HUES6 (cell line): ENCODE data around the gene RABGAP1.

Experiments used
- H3K27ac ChIP-seq: 2 replicates; pipeline ENCODE4 v1.7.0; 2013; ENCODE audit warnings: low read depth, mild to moderate bottlenecking, low read length, inconsistent platforms
- H3K27me3 ChIP-seq: 2 replicates; pipeline ENCODE4 v1.6.1; 2013; ENCODE audit warnings: low read length; ENCODE audit not compliant: control insufficient read depth, insufficient read depth
- H3K36me3 ChIP-seq: 2 replicates; pipeline ENCODE4 v1.6.1; 2013; ENCODE audit warnings: low read length; ENCODE audit not compliant: control insufficient read depth, insufficient read depth
- H3K4me1 ChIP-seq: 2 replicates; pipeline ENCODE4 v1.6.1; 2013; ENCODE audit warnings: low read length; ENCODE audit not compliant: control insufficient read depth, insufficient read depth
- H3K4me3 ChIP-seq: 2 replicates; pipeline ENCODE4 v1.5.1; 2013; ENCODE audit warnings: low read depth, low read length
- H3K9ac ChIP-seq: one replicate; pipeline ENCODE4 v1.6.1; 2013; ENCODE audit warnings: mild to moderate bottlenecking, low read length
- H3K9me3 ChIP-seq: 2 replicates; pipeline ENCODE4 v1.6.1; 2013; ENCODE audit warnings: low read depth, low read length; ENCODE audit not compliant: control insufficient read depth, insufficient read depth

RABGAP1 gene

GRCh38 chr9:122988141-122988540 lies 47.3 kb downstream of the RABGAP1 start:
- H3K9me3 ChIP-seq = no peaks in the 10 kb centered on the region
- peaks cover 63% of the 10 kb centered on the region for H3K36me3 ChIP-seq
- no peak overlapping the region for H3K9ac ChIP-seq
- no peak overlapping the region for H3K4me3 ChIP-seq
- no peak overlapping the region for H3K27ac ChIP-seq
- no peaks in the 10 kb centered on the region for H3K4me1 ChIP-seq
- no peaks in the 10 kb centered on the region for H3K27me3 ChIP-seq

DNA sequence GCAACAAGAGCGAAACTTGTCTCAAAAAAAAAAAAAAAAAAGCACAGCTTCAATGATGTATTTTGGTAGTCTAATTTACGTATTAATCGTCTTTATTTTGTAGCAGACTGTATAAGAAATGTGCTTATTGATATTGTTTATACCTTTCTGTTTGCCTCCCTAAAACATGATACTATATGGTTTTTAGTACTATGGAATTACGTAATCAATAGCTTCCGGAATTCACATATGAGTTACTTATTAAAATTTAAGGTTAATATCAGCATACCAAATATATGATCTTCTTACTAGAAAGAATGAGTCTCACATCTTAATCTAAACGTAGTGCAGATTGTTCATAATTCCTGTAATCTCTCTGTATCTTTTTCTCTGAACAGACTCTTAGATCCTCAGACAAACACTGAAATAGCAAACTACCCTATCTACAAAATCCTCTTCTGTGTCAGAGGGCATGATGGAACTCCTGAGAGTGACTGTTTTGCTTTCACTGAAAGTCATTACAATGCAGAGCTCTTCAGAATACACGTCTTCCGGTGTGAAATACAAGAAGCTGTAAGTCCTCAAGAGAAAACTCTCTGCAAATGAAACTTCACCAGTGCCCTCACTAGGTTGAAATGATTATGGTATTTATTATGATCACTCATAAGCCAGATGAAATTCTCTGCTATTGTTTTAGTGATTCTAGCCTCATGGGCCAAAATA lies 48.3 kb downstream of the RABGAP1 start:
- Histone ChIP-seq H3K36me3 (peaks cover 64% of the 10 kb centered on the region), H3K27ac (no peak overlapping the region)

DNA sequence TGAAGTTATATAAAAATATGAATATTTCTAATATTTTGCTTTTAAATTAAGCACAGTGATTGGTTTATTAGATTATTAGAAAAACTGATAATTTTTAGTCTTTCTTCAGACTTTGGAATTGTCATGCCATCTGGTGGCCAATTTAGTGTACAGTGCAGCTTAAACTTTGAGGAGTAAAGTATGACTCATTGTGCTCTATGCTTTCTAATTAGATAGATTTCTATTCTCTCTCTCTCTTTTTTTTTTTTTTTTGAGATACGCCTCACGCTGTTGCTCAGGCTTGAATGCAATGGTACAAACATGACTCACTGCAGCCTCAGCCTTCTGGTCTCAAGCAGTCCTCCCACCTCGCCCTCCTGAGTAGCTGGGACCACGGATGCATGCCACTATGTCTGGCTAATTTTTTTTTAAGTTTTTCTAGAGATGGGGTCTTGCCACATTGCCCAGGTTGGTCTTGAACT lies 50.6 kb downstream of the RABGAP1 start:
- Histone ChIP-seq H3K4me1 (no peaks in the 10 kb centered on the region), H3K27me3 (no peaks in the 10 kb centered on the region), H3K9me3 (no peaks in the 10 kb centered on the region), H3K36me3 (peaks cover 49% of the 10 kb centered on the region), H3K4me3 (no peak overlapping the region), H3K9ac (no peak overlapping the region), H3K27ac (no peak overlapping the region)

More for the DNA sequence above, 48.3 kb downstream of the RABGAP1 start:
- H3K27me3 ChIP-seq = no peaks in the 10 kb centered on the region
- no peaks in the 10 kb centered on the region for H3K9me3 ChIP-seq
- H3K4me1 ChIP-seq = no peaks in the 10 kb centered on the region
- no peak overlapping the region for H3K4me3 ChIP-seq
- H3K9ac ChIP-seq = no peak overlapping the region

DNA sequence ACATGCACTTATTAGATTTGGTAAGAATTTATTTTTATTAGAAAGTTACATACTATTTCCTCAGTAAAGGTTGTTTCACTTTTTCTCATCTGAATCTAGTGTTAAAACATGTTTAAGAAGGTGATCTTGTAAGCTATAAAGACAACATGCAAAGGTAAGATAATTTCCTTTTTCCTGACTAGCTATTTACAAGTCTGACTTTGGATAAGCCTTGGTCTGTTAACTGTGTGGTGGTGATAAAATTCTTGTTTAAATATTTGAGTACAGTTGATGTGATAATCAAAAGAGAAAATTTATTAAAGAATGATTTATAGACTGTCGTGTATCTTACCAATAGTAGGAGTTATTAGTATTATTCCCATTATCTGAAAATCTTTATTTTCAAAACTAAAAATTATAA lies 55.8 kb downstream of the RABGAP1 start:
- H3K4me1 ChIP-seq = peaks cover 12% of the 10 kb centered on the region
- no peak overlapping the region for H3K27ac ChIP-seq
- H3K27me3 ChIP-seq = no peaks in the 10 kb centered on the region
- H3K4me3 ChIP-seq = no peak overlapping the region
- H3K9me3 ChIP-seq = no peaks in the 10 kb centered on the region
- H3K9ac ChIP-seq = no peak overlapping the region
- peaks cover 36% of the 10 kb centered on the region for H3K36me3 ChIP-seq

GRCh38 chr9:122998448-122998847 lies 57.6 kb downstream of the RABGAP1 start:
- Histone ChIP-seq H3K9ac (no peak overlapping the region), H3K4me3 (no peak overlapping the region), H3K27ac (no peak overlapping the region), H3K36me3 (peaks cover 38% of the 10 kb centered on the region), H3K4me1 (peaks cover 12% of the 10 kb centered on the region), H3K27me3 (no peaks in the 10 kb centered on the region), H3K9me3 (no peaks in the 10 kb centered on the region)

DNA sequence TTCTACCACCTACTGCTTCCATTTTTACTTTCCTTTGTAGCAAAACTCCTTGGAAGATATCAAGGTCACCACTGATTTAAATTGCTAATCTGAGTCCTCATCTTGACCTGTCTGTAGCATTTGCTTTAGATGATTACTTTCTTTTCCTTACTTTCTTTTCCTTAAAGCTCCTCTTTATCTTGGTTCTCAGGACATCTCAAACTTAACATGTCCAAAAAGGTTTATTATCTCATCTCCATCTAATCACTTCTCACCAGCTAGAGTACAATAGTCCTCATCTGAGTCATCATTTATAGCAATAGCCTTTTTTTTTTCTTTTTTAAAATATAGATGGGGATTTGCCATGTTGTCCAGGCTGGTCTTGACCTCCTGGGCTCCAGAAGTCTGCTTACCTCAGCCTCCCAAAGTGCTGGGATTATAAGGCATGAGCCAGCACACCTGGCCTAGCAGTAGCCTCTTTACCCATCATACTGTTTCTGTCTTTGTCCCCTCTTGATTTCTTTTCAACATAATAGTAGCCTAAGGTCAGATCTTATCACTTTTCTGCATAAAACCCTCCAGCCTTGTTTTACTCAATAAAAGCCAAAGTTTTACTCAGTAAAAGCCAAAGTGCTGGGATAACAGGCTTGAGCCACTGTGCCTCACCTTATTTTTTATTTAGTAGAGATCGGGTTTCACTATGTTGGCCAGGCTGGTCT lies 59.7 kb downstream of the RABGAP1 start:
- Histone ChIP-seq H3K36me3 (peaks cover 42% of the 10 kb centered on the region), H3K9ac (no peak overlapping the region), H3K4me3 (no peak overlapping the region), H3K9me3 (no peaks in the 10 kb centered on the region), H3K27me3 (no peaks in the 10 kb centered on the region), H3K27ac (peak overlapping the region; percentile 78), H3K4me1 (peaks cover 12% of the 10 kb centered on the region)

GRCh38 chr9:123002754-123003153 lies 61.9 kb downstream of the RABGAP1 start:
- peaks cover 12% of the 10 kb centered on the region for H3K4me1 ChIP-seq
- no peaks in the 10 kb centered on the region for H3K27me3 ChIP-seq
- no peak overlapping the region for H3K9ac ChIP-seq
- no peaks in the 10 kb centered on the region for H3K9me3 ChIP-seq
- no peak overlapping the region for H3K4me3 ChIP-seq
- peak overlapping the region; percentile 55; the same call in 1 of the 2 replicates for H3K27ac ChIP-seq
- H3K36me3 ChIP-seq = peaks cover 28% of the 10 kb centered on the region

DNA sequence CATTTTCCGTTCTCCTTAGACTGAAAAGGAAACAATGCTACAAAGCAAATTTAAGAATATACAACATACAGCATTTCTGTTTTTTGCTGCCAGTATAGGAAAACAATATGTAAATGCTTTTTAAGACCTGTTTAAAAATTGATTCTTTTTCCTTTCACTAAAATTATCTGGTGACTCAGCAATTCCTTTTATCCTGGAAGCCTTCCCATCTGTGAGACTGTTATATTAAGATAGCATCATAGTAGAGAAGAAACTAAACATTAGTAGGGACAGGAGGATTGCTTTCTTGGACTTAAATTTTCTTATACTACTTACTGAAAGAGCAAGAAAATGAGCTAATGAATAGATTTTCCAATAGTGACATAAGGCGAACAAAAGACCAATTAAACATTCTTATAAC lies 62.6 kb downstream of the RABGAP1 start:
- H3K27ac ChIP-seq = peak overlapping the region; percentile 55; the same call in 1 of the 2 replicates
- H3K9me3 ChIP-seq = no peaks in the 10 kb centered on the region
- peaks cover 12% of the 10 kb centered on the region for H3K4me1 ChIP-seq
- peaks cover 31% of the 10 kb centered on the region for H3K36me3 ChIP-seq
- no peaks in the 10 kb centered on the region for H3K27me3 ChIP-seq
- no peak overlapping the region for H3K4me3 ChIP-seq
- no peak overlapping the region for H3K9ac ChIP-seq

DNA sequence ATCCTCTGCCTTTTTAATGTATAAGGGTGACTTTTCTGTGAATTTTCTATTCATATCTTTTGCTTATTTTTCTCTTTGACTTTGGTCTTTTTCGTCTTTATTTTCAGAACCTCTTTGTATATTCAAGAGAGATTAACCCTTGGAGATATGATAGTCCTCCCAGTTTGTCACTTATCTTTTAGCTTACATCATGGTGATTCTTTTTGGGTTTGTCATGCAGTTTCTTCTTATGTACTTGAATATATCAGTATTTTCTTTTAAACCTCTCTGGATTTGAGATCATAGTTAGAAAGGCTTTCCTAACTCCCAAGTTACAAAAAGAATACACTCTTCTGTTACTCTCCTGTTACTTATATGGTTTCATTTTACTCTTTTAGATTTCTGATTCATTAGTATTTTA lies 65.1 kb downstream of the RABGAP1 start:
- Histone ChIP-seq H3K9ac (no peak overlapping the region), H3K4me3 (no peak overlapping the region), H3K27me3 (no peaks in the 10 kb centered on the region), H3K27ac (no peak overlapping the region), H3K9me3 (no peaks in the 10 kb centered on the region), H3K36me3 (peaks cover 30% of the 10 kb centered on the region), H3K4me1 (no peaks in the 10 kb centered on the region)

GRCh38 chr9:123007269-123007668 lies 66.4 kb downstream of the RABGAP1 start:
- H3K36me3 ChIP-seq = peaks cover 33% of the 10 kb centered on the region
- H3K4me1 ChIP-seq = no peaks in the 10 kb centered on the region
- H3K9ac ChIP-seq = no peak overlapping the region
- H3K27ac ChIP-seq = no peak overlapping the region
- no peaks in the 10 kb centered on the region for H3K9me3 ChIP-seq
- no peak overlapping the region for H3K4me3 ChIP-seq
- no peaks in the 10 kb centered on the region for H3K27me3 ChIP-seq

- no peaks in the 10 kb centered on the region for H3K27me3 ChIP-seq
- H3K27ac ChIP-seq = no peak overlapping the region
- no peak overlapping the region for H3K9ac ChIP-seq
- no peaks in the 10 kb centered on the region for H3K4me1 ChIP-seq
- no peaks in the 10 kb centered on the region for H3K9me3 ChIP-seq
- no peak overlapping the region for H3K4me3 ChIP-seq
- H3K36me3 ChIP-seq = peaks cover 44% of the 10 kb centered on the region
Measured at GRCh38 chr9:123008909-123009308, 68.1 kb downstream of the RABGAP1 start.
